ENCODE data around the gene ACO1. TPM values are rescaled to one million over a fixed set of nuclear protein-coding genes. Genes with fewer than 3 reads are reported as not detected.
A peak's percentile ranks its signal among the peaks of the same experiment; 100 is the strongest.

The ACO1 gene
- total RNA-seq, 4 donors from 2014 or later, result 10.0 to 39.5 (median 24.9) TPM

DNA sequence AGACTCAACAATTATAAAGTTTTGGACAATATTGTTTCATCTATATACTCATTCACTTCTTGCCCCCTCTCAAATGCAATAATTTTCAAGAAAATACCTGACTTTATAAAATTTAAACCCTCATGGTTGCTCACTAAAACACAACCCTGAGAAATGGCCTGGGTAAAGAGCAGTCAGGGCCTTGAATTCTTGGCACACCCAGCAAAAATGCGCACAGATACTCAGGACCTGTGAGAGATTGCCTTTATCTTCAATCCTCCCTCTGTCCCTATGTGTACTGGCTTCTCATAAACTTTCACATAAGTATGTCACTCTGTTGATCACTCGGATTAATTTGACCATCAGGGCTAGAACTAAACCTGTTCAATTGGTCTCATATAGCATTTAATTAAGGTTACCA is 12.8 kb upstream of the ACO1 start:
- intact Hi-C loops (cut with DNase I; ENCODE audit: low total_unique reads), result no loop called here
- H3K9me3 ChIP-seq, result no peaks in the 10 kb centered on the region

DNA sequence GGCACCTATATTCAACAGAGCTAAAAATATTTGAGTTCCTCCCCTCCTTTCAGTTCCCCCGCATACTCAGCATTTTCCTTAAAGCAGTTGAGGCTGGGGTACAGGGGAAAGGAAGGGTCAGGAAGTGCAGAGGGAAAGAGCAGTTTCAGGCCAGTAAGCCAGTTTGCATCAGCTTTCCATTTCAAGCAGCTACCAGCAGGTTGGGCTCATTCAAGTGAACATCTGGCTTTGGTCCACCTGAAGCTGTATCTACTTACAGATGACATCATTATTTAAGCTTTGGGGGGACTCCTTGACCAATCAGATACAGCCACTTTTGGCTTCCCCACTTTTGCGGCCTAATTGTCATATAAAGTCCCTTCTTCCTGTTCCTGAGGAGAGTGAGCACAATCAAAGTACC is 8.2 kb upstream of the ACO1 start:
- no peaks in the 10 kb centered on the region for H3K36me3 ChIP-seq
- TF ChIP-seq POLR2A (IDR thresholded peaks at IDR 0.05) (no peak), CTCF (IDR thresholded peaks at IDR 0.05) (no peak)
- no peak for DNase-seq
- no peaks in the 10 kb centered on the region for H3K27me3 ChIP-seq
- no peak overlapping the region for H3K4me3 ChIP-seq
- intact Hi-C loops (cut with DNase I; ENCODE audit: low total_unique reads), result loop anchor here (5.0 kb wide), 2 partner anchors 206 to 591 kb away; no protein-coding TSS in a partner anchor
- H3K9me3 ChIP-seq, result no peaks in the 10 kb centered on the region
- no peak overlapping the region for H3K27ac ChIP-seq
- H3K4me1 ChIP-seq, result no peaks in the 10 kb centered on the region

More for the DNA sequence above, 12.8 kb upstream of the ACO1 start:
- H3K36me3 ChIP-seq, result no peaks in the 10 kb centered on the region
- H3K27me3 ChIP-seq, result no peaks in the 10 kb centered on the region
- no peak overlapping the region for H3K27ac ChIP-seq
- no peaks in the 10 kb centered on the region for H3K4me1 ChIP-seq
- TF ChIP-seq CTCF (IDR thresholded peaks at IDR 0.05), result no peak
- TF ChIP-seq POLR2A (IDR thresholded peaks at IDR 0.05), result no peak
- no peak for DNase-seq
- H3K4me3 ChIP-seq, result no peak overlapping the region

DNA sequence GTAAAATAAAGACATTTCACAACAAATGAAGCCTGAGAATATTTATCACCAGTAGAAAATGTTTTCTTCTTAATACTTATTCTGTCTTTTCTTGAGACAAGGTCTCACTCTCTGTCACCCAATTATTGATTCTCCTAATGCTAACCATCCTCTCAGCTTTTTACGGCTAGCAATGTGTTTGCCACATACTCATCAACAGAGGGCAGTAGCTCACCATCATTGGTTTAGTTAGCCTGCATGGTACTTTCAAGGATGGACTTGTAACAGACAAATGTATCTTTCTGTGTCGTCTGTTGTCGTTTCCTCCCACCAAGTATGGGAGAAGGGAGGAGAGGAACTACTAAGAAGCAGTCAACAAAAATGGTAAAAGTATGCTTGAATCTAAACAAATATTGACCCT is 5.9 kb upstream of the ACO1 start:
- no peak for TF ChIP-seq POLR2A (IDR thresholded peaks at IDR 0.05)
- TF ChIP-seq CTCF (IDR thresholded peaks at IDR 0.05), result peak; percentile 64 to 85 (median 83)
- intact Hi-C loops (cut with DNase I; ENCODE audit: low total_unique reads), result loop anchor here (5.0 kb wide), 2 partner anchors 204 to 589 kb away; no protein-coding TSS in a partner anchor
- DNase-seq, result peak in 1 of 2 donors; percentile 24

GRCh38 chr9:32378993-32379729 is 5.3 kb upstream of the ACO1 start:
- H3K27ac ChIP-seq, result peak overlapping the region in 1 of 2 donors; percentile 31
- no peaks in the 10 kb centered on the region for H3K4me1 ChIP-seq
- H3K27me3 ChIP-seq, result no peaks in the 10 kb centered on the region
- intact Hi-C loops (cut with DNase I; ENCODE audit: low total_unique reads), result loop anchor here (5.0 kb wide), 2 partner anchors 203 to 588 kb away; no protein-coding TSS in a partner anchor
- no peaks in the 10 kb centered on the region for H3K36me3 ChIP-seq
- peak in 1 of 2 donors; percentile 51 for DNase-seq
- TF ChIP-seq CTCF (IDR thresholded peaks at IDR 0.05), result peak; percentile 72 to 90 (median 83)
- TF ChIP-seq POLR2A (IDR thresholded peaks at IDR 0.05), result no peak
- H3K9me3 ChIP-seq, result no peaks in the 10 kb centered on the region
- peak overlapping the region in 1 of 2 donors; percentile 1 for H3K4me3 ChIP-seq

More for the DNA sequence above, 5.9 kb upstream of the ACO1 start:
- peak overlapping the region in 1 of 2 donors; percentile 31 for H3K27ac ChIP-seq
- no peaks in the 10 kb centered on the region for H3K9me3 ChIP-seq
- H3K27me3 ChIP-seq, result no peaks in the 10 kb centered on the region
- H3K4me1 ChIP-seq, result no peaks in the 10 kb centered on the region
- H3K4me3 ChIP-seq, result peak overlapping the region in 1 of 2 donors; percentile 1
- H3K36me3 ChIP-seq, result no peaks in the 10 kb centered on the region

- H3K27me3 ChIP-seq, result no peaks in the 10 kb centered on the region
- H3K4me3 ChIP-seq, result no peak overlapping the region
- intact Hi-C loops (cut with DNase I; ENCODE audit: low total_unique reads), result no loop called here
- TF ChIP-seq POLR2A (IDR thresholded peaks at IDR 0.05), result no peak
- TF ChIP-seq CTCF (IDR thresholded peaks at IDR 0.05), result no peak
- H3K27ac ChIP-seq, result no peak overlapping the region
- DNase-seq, result no peak
- H3K9me3 ChIP-seq, result no peaks in the 10 kb centered on the region
- H3K4me1 ChIP-seq, result no peaks in the 10 kb centered on the region
- H3K36me3 ChIP-seq, result no peaks in the 10 kb centered on the region
Measured at GRCh38 chr9:32380944-32381343, 3.5 kb upstream of the ACO1 start.
